ENCODE measurements around the gene VSIG10.

GRCh38 chr12:118151755-118152154, 47.9 kb upstream of the VSIG10 start:
- TF ChIP-seq POLR2A (IDR thresholded peaks at IDR 0.05; ENCODE audit: extremely low read depth, insufficient read length): no peak
- TF ChIP-seq CTCF (IDR thresholded peaks at IDR 0.05; ENCODE audit: low read depth, low read length): no peak
- TF ChIP-seq, protein P1, sequence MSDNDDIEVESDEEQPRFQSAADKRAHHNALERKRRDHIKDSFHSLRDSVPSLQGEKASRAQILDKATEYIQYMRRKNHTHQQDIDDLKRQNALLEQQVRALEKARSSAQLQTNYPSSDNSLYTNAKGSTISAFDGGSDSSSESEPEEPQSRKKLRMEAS (IDR thresholded peaks at IDR 0.05; ENCODE audit: low read depth, low read length): no peak

Data from NB4 (cell line).